GM13977 (cell line): ENCODE results near the gene NHLRC4.

ENCODE experiments used
- DNase-seq: peaks from one replicate; pipeline ENCODE4 v3.0.0; 2012; ENCODE audit warnings: low spot score
- CTCF ChIP-seq: IDR thresholded peaks from 2 replicates; pipeline ENCODE4 v1.5.1; 2012; ENCODE audit warnings: mild to moderate bottlenecking, control low read depth; ENCODE audit not compliant: insufficient read depth; ENCODE audit errors: extremely low read depth, missing control alignments
- in situ Hi-C: fragments of 300-500 bp; cut with MboI; formaldehyde crosslinking; loops from one replicate; pipeline ENCODE4 v1.12.0; 2022; ENCODE audit warnings: low sequenced_read_pairs, low pct_unique_long_range_greater_than_20kb, mixed read lengths, inconsistent platforms; ENCODE audit not compliant: unreplicated experiment

The NHLRC4 gene

DNA sequence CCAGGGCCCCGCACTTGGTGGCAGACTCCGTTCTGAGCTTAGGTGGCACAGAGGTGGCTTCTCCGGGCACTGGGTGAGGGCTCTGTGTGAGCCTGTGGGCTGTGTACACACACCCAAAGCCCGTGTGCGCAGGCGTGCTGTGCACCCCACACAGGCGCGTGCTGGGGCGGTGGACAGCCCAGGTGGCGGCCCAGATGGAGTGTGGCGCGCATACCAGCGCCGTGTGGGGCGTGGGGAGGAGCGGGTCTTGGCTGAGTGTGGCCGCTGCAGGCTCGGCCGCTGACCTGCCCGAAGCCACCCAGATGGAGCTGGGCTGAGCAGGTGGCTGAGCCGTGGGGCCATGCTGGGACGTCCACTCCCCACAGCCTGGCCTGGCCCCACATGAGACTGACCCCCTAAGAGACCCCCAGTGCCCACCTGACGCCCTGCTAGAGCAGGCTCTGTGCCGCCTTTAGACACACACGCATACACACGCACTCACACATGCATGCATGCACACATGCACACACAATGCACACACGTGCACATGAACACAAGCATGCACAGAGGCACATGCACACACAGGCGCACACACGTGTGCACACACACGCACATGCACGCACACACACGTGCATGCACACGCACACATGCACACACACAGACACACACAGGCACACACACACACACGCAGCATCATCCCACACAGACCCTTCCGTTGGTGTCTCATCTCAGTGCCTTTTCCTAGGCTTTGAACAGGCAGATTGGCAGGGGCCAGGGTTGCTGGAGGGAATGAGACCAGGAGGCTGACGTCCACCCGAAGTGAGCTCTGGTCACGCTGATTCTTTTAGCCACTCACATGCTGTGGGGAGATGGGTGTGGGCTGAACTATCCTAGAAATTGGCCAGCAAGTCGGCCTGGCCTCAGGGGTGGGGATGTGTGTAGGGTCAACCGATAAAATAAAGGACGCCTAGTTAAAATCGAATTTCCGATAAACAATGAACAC is 4.6 kb upstream of the NHLRC4 start:
- in situ Hi-C loops: no loop called here
- TF ChIP-seq CTCF: no peak
- no peak for DNase-seq

GRCh38 chr16:563072-563644 is 3.6 kb upstream of the NHLRC4 start:
- in situ Hi-C loops: no loop called here
- no peak for TF ChIP-seq CTCF
- DNase-seq: no peak

- no peak for TF ChIP-seq CTCF
- DNase-seq: no peak
- in situ Hi-C loops: no loop called here
These were observed 2.0 kb upstream of the NHLRC4 start for GRCh38 chr16:564690-565418.

GRCh38 chr16:565419-566330 is 1.1 kb upstream of the NHLRC4 start:
- in situ Hi-C loops: no loop called here
- no peak for DNase-seq
- no peak for TF ChIP-seq CTCF

GRCh38 chr16:567373-568256 is 810 bp downstream of the NHLRC4 start:
- no peak for DNase-seq
- no peak for TF ChIP-seq CTCF
- in situ Hi-C loops: no loop called here
